Endodermal cell (in vitro differentiated cells): ENCODE results near the gene IFNL3. TPM values are rescaled to one million over a fixed set of nuclear protein-coding genes. Genes with fewer than 3 reads are reported as not detected.

Experiments
- DNase-seq: peaks from one replicate; pipeline ENCODE4 v3.0.0-alpha.2; 2017
- H3K27ac ChIP-seq: 2 replicates; pipeline ENCODE4 v1.5.1; 2013; ENCODE audit warnings: mild to moderate bottlenecking, low read depth, low read length, moderate library complexity
- H3K27me3 ChIP-seq: 2 replicates; pipeline ENCODE4 v1.6.1; 2013; ENCODE audit warnings: mild to moderate bottlenecking, low read length, moderate library complexity; ENCODE audit not compliant: insufficient read depth, control insufficient read depth, poor library complexity, severe bottlenecking
- H3K36me3 ChIP-seq: 2 replicates; pipeline ENCODE4 v1.7.0; 2013; ENCODE audit warnings: mild to moderate bottlenecking, low read length, moderate library complexity; ENCODE audit not compliant: control insufficient read depth, insufficient read depth
- H3K4me1 ChIP-seq: one replicate; pipeline ENCODE4 v1.7.0; 2013; ENCODE audit warnings: low read length; ENCODE audit not compliant: control insufficient read depth, insufficient read depth
- H3K4me3 ChIP-seq: 2 replicates; pipeline ENCODE4 v1.5.1; 2013; ENCODE audit warnings: mild to moderate bottlenecking, low read length, moderate library complexity
- H3K9ac ChIP-seq: 2 replicates; pipeline ENCODE4 v1.6.1; 2013; ENCODE audit warnings: mild to moderate bottlenecking, low read length, moderate library complexity; ENCODE audit not compliant: poor library complexity, severe bottlenecking; ENCODE audit errors: extremely low read depth
- H3K9me3 ChIP-seq: 2 replicates; pipeline ENCODE4 v1.6.1; 2013; ENCODE audit warnings: mild to moderate bottlenecking, low read length, moderate library complexity; ENCODE audit not compliant: control insufficient read depth
- H3K27ac Mint-ChIP-seq: 2 replicates; pipeline ENCODE4 v1.8.0; 2020; ENCODE audit warnings: mixed read lengths
- H3K27me3 Mint-ChIP-seq: 2 replicates; pipeline ENCODE4 v1.8.0; 2021; ENCODE audit warnings: mild to moderate bottlenecking, mixed read lengths; ENCODE audit not compliant: insufficient read depth
- H3K36me3 Mint-ChIP-seq: 2 replicates; pipeline ENCODE4 v1.8.0; 2020; ENCODE audit warnings: low read depth, mixed read lengths
- H3K4me1 Mint-ChIP-seq: 2 replicates; pipeline ENCODE4 v1.8.0; 2020; ENCODE audit warnings: mixed read lengths
- H3K4me3 Mint-ChIP-seq: 2 replicates; pipeline ENCODE4 v1.8.0; 2020; ENCODE audit warnings: mild to moderate bottlenecking, moderate library complexity, mixed read lengths
- H3K9me3 Mint-ChIP-seq: 2 replicates; pipeline ENCODE4 v1.8.0; 2020; ENCODE audit warnings: mild to moderate bottlenecking, mixed read lengths
- WGBS, 2 experiments: methylation state at CpG; one replicate each; pipeline versions ENCODE4 v1.1.5 to v1.1.7; 2013; ENCODE audit warnings: missing lambda C conversion rate in 2 of 2, mixed read lengths in 1 of 2; ENCODE audit not compliant: insufficient coverage in 1 of 2, insufficient read length in 1 of 2; 5-methylcytosine and 5-hydroxymethylcytosine counted together
- total RNA-seq, 2 donors: library from RNA; stranded (reverse); fragmentation: NEBNext Ultra II Directional in 1 of 2; extraction: Animal tissue kit (Norgen Biotek cat#: 25700) in 1 of 2; gene quantifications; 2 replicates in 1 of 2; 3 replicates in 1 of 2; pipeline ENCODE4 v1.2.1, GENCODE V29; 2021
- TF ChIP-seq, protein P1 (sequence below): fragments of 200-600 bp; sonication (generic); conservative IDR thresholded peaks from 2 replicates; pipeline ENCODE4 v1.5.0; 2021; ENCODE audit warnings: antibody characterized with exemption, mild to moderate bottlenecking

Gene IFNL3
- total RNA-seq, 2 donors from 2014 or later, result not detected

GRCh38 chr19:39248806-39249205, 4.0 kb upstream of the IFNL3 start, which contains the start of gene IFNL4:
IFNL4 (minus strand) TSS chr19:39248856.
- peaks cover 78% of the 10 kb centered on the region for H3K27me3 Mint-ChIP-seq
- no peaks in the 10 kb centered on the region for H3K9me3 Mint-ChIP-seq
- no peak for DNase-seq
- no peak within 1 kb of the TSS for H3K27ac Mint-ChIP-seq
- no peak within 1 kb of the TSS for H3K4me3 Mint-ChIP-seq
- Histone ChIP-seq H3K9ac (no peak within 1 kb of the TSS), H3K4me3 (no peak within 1 kb of the TSS), H3K36me3 (no peaks in the 10 kb centered on the region), H3K27me3 (peaks cover 52% of the 10 kb centered on the region), H3K4me1 (no peaks in the 10 kb centered on the region), H3K9me3 (no peaks in the 10 kb centered on the region), H3K27ac (no peak within 1 kb of the TSS)
- H3K4me1 Mint-ChIP-seq, result no peaks in the 10 kb centered on the region
- TF ChIP-seq, protein P1, sequence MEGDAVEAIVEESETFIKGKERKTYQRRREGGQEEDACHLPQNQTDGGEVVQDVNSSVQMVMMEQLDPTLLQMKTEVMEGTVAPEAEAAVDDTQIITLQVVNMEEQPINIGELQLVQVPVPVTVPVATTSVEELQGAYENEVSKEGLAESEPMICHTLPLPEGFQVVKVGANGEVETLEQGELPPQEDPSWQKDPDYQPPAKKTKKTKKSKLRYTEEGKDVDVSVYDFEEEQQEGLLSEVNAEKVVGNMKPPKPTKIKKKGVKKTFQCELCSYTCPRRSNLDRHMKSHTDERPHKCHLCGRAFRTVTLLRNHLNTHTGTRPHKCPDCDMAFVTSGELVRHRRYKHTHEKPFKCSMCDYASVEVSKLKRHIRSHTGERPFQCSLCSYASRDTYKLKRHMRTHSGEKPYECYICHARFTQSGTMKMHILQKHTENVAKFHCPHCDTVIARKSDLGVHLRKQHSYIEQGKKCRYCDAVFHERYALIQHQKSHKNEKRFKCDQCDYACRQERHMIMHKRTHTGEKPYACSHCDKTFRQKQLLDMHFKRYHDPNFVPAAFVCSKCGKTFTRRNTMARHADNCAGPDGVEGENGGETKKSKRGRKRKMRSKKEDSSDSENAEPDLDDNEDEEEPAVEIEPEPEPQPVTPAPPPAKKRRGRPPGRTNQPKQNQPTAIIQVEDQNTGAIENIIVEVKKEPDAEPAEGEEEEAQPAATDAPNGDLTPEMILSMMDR, result no peak
- 59 to 80% methylated on average over 9 to 13 of the region's 13 CpGs for WGBS, 2 experiments
- no peaks in the 10 kb centered on the region for H3K36me3 Mint-ChIP-seq

DNA sequence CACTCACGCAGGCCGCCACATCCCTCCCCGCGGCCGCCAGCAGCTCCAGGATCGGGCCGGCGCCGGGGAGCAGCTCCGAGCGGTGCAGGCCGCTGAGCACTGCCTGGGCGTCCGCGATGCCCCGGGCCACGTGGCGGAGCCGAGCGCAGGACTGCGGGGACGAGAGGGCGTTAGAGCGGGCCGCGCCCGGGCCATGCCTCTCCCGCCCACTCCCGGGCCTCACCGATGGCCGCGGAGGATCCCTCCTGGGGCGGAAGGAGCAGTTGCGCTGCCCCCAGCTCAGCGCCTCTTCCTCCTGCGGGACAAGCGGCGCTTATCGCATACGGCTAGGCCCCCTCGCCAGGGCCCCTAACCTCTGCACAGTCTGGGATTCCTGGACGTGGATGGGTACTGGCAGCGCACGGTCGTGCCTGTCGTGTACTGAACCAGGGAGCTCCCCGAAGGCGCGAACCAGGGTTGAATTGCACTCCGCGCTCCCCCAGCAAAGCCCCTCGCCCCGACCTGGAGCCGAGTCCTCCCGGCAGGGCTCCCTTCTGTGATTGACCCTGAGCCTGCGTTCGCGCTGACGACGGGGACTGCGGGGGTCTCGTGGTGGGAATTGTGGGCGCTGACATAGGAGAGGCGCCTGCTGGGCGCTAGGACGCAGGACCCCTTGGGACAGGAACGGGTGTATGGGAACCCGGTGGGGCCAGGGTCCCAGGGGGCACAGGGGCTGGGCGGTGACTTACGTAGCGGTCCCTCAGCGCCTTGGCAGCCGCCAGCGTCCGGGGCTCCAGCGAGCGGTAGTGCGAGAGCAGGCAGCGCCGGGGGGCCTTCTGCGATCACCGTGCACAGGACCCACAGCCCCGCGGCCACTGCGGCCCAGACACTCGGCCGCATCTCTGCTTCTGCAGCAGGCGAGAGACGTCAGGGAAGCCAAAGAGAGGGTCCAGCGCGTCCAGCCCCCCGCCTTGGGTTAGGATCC, 3.2 kb upstream of the IFNL3 start:
- no peaks in the 10 kb centered on the region for H3K4me1 Mint-ChIP-seq
- no peak overlapping the region for H3K27ac Mint-ChIP-seq
- H3K27me3 ChIP-seq, result peaks cover 52% of the 10 kb centered on the region
- H3K4me1 ChIP-seq, result no peaks in the 10 kb centered on the region
- no peak overlapping the region for H3K4me3 ChIP-seq
- H3K9me3 ChIP-seq, result no peaks in the 10 kb centered on the region
- peaks cover 79% of the 10 kb centered on the region for H3K27me3 Mint-ChIP-seq
- no peaks in the 10 kb centered on the region for H3K36me3 ChIP-seq
- H3K9ac ChIP-seq, result no peak overlapping the region
- no peak overlapping the region for H3K4me3 Mint-ChIP-seq
- no peaks in the 10 kb centered on the region for H3K36me3 Mint-ChIP-seq
- H3K27ac ChIP-seq, result no peak overlapping the region
- no peaks in the 10 kb centered on the region for H3K9me3 Mint-ChIP-seq
- TF ChIP-seq, protein P1, result no peak
- 18 to 24% methylated on average over 66 to 92 of the region's 92 CpGs for WGBS, 2 experiments
- peak; percentile 79 for DNase-seq

GRCh38 chr19:39246951-39247669, 2.3 kb upstream of the IFNL3 start:
- Mint-ChIP-seq H3K4me3 (no peak overlapping the region), H3K4me1 (no peaks in the 10 kb centered on the region), H3K27me3 (peaks cover 76% of the 10 kb centered on the region), H3K27ac (no peak overlapping the region), H3K36me3 (no peaks in the 10 kb centered on the region), H3K9me3 (no peaks in the 10 kb centered on the region)
- Histone ChIP-seq H3K27me3 (peaks cover 52% of the 10 kb centered on the region), H3K9me3 (no peaks in the 10 kb centered on the region), H3K4me1 (no peaks in the 10 kb centered on the region), H3K36me3 (no peaks in the 10 kb centered on the region), H3K4me3 (no peak overlapping the region), H3K9ac (no peak overlapping the region), H3K27ac (no peak overlapping the region)
- 26 to 29% methylated on average over 37 to 42 of the region's 42 CpGs for WGBS, 2 experiments
- TF ChIP-seq, protein P1, result no peak
- DNase-seq, result peak; percentile 90
